HepG2 (cell line): ENCODE measurements around the gene NUCB1. TPM values are rescaled to one million over a fixed set of nuclear protein-coding genes. Genes with fewer than 3 reads are reported as not detected.

Experiments used
- DZIP1 ChIP-seq: sonication (generic); formaldehyde crosslinking; IDR thresholded peaks from 2 replicates; pipeline ENCODE4 v1.5.0; 2020; ENCODE audit warnings: mild to moderate bottlenecking, missing genetic modification reagents
- EHMT2 ChIP-seq: fragments of 200-600 bp; sonication (generic); IDR thresholded peaks from 2 replicates; pipeline ENCODE4 v1.7.0; 2017; ENCODE audit warnings: antibody characterized with exemption, low read depth, low read length, borderline replicate concordance
- FOXP1 ChIP-seq, 2 experiments: fragments of 450-650 bp in 1 of 2; IDR thresholded peaks; 2 replicates each; pipeline ENCODE4 v1.6.1; 2017 to 2018; ENCODE audit warnings: antibody characterized with exemption in 1 of 2
- PATZ1 ChIP-seq: sonication (generic); formaldehyde crosslinking; IDR thresholded peaks from 2 replicates; pipeline ENCODE4 v1.4.0; 2020; ENCODE audit warnings: missing genetic modification reagents
- RERE ChIP-seq: IDR thresholded peaks from 2 replicates; pipeline ENCODE4 v1.6.1; 2016; ENCODE audit warnings: low read depth, missing genetic modification reagents, missing compliant biosample characterization
- TCF7 ChIP-seq: sonication (generic); IDR thresholded peaks from 2 replicates; pipeline ENCODE4 v1.6.1; 2016; ENCODE audit warnings: antibody characterized with exemption, low read depth
- THAP7 ChIP-seq: sonication (generic); formaldehyde crosslinking; IDR thresholded peaks from 2 replicates; pipeline ENCODE4 v1.8.1; 2023; ENCODE audit warnings: mild to moderate bottlenecking, missing genetic modification reagents
- ZFP36L2 ChIP-seq: sonication (generic); formaldehyde crosslinking; IDR thresholded peaks from 2 replicates; pipeline ENCODE4 v1.4.0; 2020; ENCODE audit warnings: missing genetic modification reagents
- ZMYM3 ChIP-seq: sonication (generic); formaldehyde crosslinking; IDR thresholded peaks from 2 replicates; pipeline ENCODE4 v1.5.1; 2020; ENCODE audit warnings: mild to moderate bottlenecking, missing genetic modification reagents
- ZNF101 ChIP-seq: sonication (generic); formaldehyde crosslinking; IDR thresholded peaks from 2 replicates; pipeline ENCODE4 v1.4.0; 2020; ENCODE audit warnings: mild to moderate bottlenecking, low read depth, missing genetic modification reagents, borderline replicate concordance
- ZNF382 ChIP-seq: sonication (generic); formaldehyde crosslinking; IDR thresholded peaks from 2 replicates; pipeline ENCODE4 v1.5.0; 2020; ENCODE audit warnings: missing genetic modification reagents, mild to moderate bottlenecking, borderline replicate concordance
- ZNF577 ChIP-seq: sonication (generic); formaldehyde crosslinking; IDR thresholded peaks from 2 replicates; pipeline ENCODE4 v1.4.0; 2020; ENCODE audit warnings: mild to moderate bottlenecking, low read depth, missing genetic modification reagents, borderline replicate concordance
- ZNF678 ChIP-seq: sonication (generic); formaldehyde crosslinking; IDR thresholded peaks from 2 replicates; pipeline ENCODE4 v1.4.0; 2020; ENCODE audit warnings: mild to moderate bottlenecking, missing genetic modification reagents
- ZNF766 ChIP-seq: sonication (generic); formaldehyde crosslinking; IDR thresholded peaks from 2 replicates; pipeline ENCODE4 v1.5.0; 2020; ENCODE audit warnings: missing genetic modification reagents, borderline replicate concordance
- ZSCAN22 ChIP-seq: sonication (generic); formaldehyde crosslinking; IDR thresholded peaks from 2 replicates; pipeline ENCODE4 v1.4.0; 2020; ENCODE audit warnings: mild to moderate bottlenecking, missing genetic modification reagents
- polyA plus RNA-seq, 8 experiments: library from polyadenylated mRNA; depleted of rRNA in 3 of 8; stranded (reverse) in 7 of 8; unstranded in 1 of 8; fragments of >200 nt; fragmentation: Illumina TruSeq in 4 of 8; extraction: Trizol in 4 of 8; gene quantifications; 2 replicates each; pipeline versions ENCODE4 v1.2.1 to v1.2.3, GENCODE V29; 2011 to 2016; ENCODE audit warnings: low read depth in 4 of 8, missing spikeins in 1 of 8, mixed read lengths in 1 of 8; ENCODE audit not compliant: insufficient read depth in 1 of 8
- total RNA-seq, 5 experiments: library from RNA; depleted of rRNA; stranded (reverse); fragments of >200 nt; fragmentation: Illumina TruSeq; extraction: Trizol; gene quantifications; 2 replicates each; pipeline ENCODE4 v1.2.3, GENCODE V29; 2016; ENCODE audit warnings: low read depth in 1 of 5

Gene NUCB1
- total and polyA plus RNA-seq, 2 of the 13 experiments (the other 11 are each of a cell fraction or from before 2014, with no cell fraction given), result 82.3 to 106 TPM

GRCh38 chr19:48963371-48964204, 63.5 kb downstream of the NUCB1 start (continued):
- TF ChIP-seq DZIP1 (CRISPR knock-in tag) (peak; percentile 25; the same call in 1 of the 2 replicates), ZMYM3 (no peak; the same call in 1 of the 2 replicates), ZNF101 (CRISPR knock-in tag) (no peak), THAP7 (CRISPR knock-in tag) (no peak), PATZ1 (CRISPR knock-in tag) (peak; percentile 95), ZSCAN22 (CRISPR knock-in tag) (no peak), TCF7 (no peak; the same call in 1 of the 2 replicates), ZNF678 (CRISPR knock-in tag) (no peak), ZNF577 (CRISPR knock-in tag) (no peak), RERE (CRISPR knock-in tag) (peak; percentile 15; the same call in 1 of the 2 replicates), ZNF382 (no peak), EHMT2 (no peak), FOXP1 (IDR thresholded peaks at IDR 0.05) (no peak), FOXP1 (CRISPR knock-in tag; IDR thresholded peaks at IDR 0.05) (peak; percentile 28; the same call in 1 of the 2 replicates), ZNF766 (CRISPR knock-in tag) (no peak), ZFP36L2 (CRISPR knock-in tag) (no peak)
